Spleen (tissue), 7 donors: ENCODE data around the gene CALN1.

Source experiments
- CTCF ChIP-seq, 11 experiments: fragments of 200-600 bp in 7 of 11; fragments of 450-650 bp in 4 of 11; sonication (generic) in 4 of 11; IDR thresholded peaks in 8 of 11; conservative IDR thresholded peaks in 3 of 11; 1 replicate in 7 of 11; 2 replicates in 4 of 11; pipeline versions ENCODE4 v1.4.0 to v1.8.0; 2016 to 2021; ENCODE audit warnings: antibody characterized with exemption in 11 of 11, inconsistent platforms in 4 of 11, mild to moderate bottlenecking in 1 of 11
- POLR2A ChIP-seq, 3 donors: fragments of 450-650 bp; IDR thresholded peaks; one replicate each; pipeline ENCODE4 v1.5.1; 2017; ENCODE audit warnings: antibody characterized with exemption in 3 of 3, mild to moderate bottlenecking in 1 of 3
- POLR2AphosphoS5 ChIP-seq, 3 donors: sonication (generic); formaldehyde crosslinking; IDR thresholded peaks; one replicate each; pipeline ENCODE4 v1.5.1; 2017; ENCODE audit warnings: antibody characterized with exemption in 3 of 3
- donor health status: DM: no; HTN: no; CAD: no; lungs with moderate emphysema.
- donor health status: DM: no; HTN: no; CAD: no.
- donor health status: DM: no; HTN: no; CAD: no.

- TF ChIP-seq CTCF (IDR thresholded peaks at IDR 0.05 in 8 of 11, conservative IDR thresholded peaks at IDR 0.05 in 3 of 11) (no peak), POLR2A (IDR thresholded peaks at IDR 0.05) (no peak), POLR2AphosphoS5 (IDR thresholded peaks at IDR 0.05) (no peak)
Measured at GRCh38 chr7:72437061-72437585, 25.0 kb upstream of the CALN1 start.
